BE2C (cell line): ENCODE measurements around the gene LRRC43.

Experiments
- DNase-seq: peaks from one replicate; pipeline ENCODE4 v3.0.0-alpha.2; 2020
- H3K27me3 ChIP-seq: fragments of 250-450 bp; sonication (Bioruptor Pico); 2 replicates; pipeline ENCODE4 v1.5.1; 2020; ENCODE audit warnings: mild to moderate bottlenecking
- H3K36me3 ChIP-seq: fragments of 250-450 bp; sonication (Bioruptor Pico); 2 replicates; pipeline ENCODE4 v1.5.1; 2020; ENCODE audit warnings: mild to moderate bottlenecking
- H3K4me1 ChIP-seq: fragments of 250-450 bp; sonication (Bioruptor Pico); 2 replicates; pipeline ENCODE4 v1.5.1; 2020
- H3K4me3 ChIP-seq: 2 replicates; pipeline ENCODE4 v1.5.1; 2011; ENCODE audit warnings: low read depth, low read length
- H3K9me3 ChIP-seq: fragments of 250-450 bp; sonication (Bioruptor Pico); 2 replicates; pipeline ENCODE4 v1.5.1; 2020
- CTCF ChIP-seq: IDR thresholded peaks from 2 replicates; pipeline ENCODE4 v1.5.1; 2012; ENCODE audit warnings: mild to moderate bottlenecking, low read depth, low read length

LRRC43 gene

GRCh38 chr12:122148657-122149056, 34.3 kb upstream of the LRRC43 start:
- Histone ChIP-seq H3K27me3 (no peaks in the 10 kb centered on the region), H3K36me3 (peaks cover 3% of the 10 kb centered on the region), H3K4me3 (no peak overlapping the region), H3K4me1 (peaks cover 8% of the 10 kb centered on the region), H3K9me3 (no peaks in the 10 kb centered on the region)
- no peak for TF ChIP-seq CTCF
- no peak for DNase-seq

GRCh38 chr12:122150127-122150681, 32.7 kb upstream of the LRRC43 start:
- Histone ChIP-seq H3K36me3 (no peaks in the 10 kb centered on the region), H3K9me3 (no peaks in the 10 kb centered on the region), H3K27me3 (no peaks in the 10 kb centered on the region), H3K4me3 (no peak overlapping the region), H3K4me1 (peaks cover 8% of the 10 kb centered on the region)
- TF ChIP-seq CTCF = no peak
- no peak for DNase-seq

- Histone ChIP-seq H3K4me1 (peaks cover 8% of the 10 kb centered on the region), H3K4me3 (no peak overlapping the region), H3K27me3 (no peaks in the 10 kb centered on the region), H3K36me3 (no peaks in the 10 kb centered on the region), H3K9me3 (no peaks in the 10 kb centered on the region)
- DNase-seq = no peak
- no peak for TF ChIP-seq CTCF
These were observed 30.2 kb upstream of the LRRC43 start for GRCh38 chr12:122152754-122153153.

DNA sequence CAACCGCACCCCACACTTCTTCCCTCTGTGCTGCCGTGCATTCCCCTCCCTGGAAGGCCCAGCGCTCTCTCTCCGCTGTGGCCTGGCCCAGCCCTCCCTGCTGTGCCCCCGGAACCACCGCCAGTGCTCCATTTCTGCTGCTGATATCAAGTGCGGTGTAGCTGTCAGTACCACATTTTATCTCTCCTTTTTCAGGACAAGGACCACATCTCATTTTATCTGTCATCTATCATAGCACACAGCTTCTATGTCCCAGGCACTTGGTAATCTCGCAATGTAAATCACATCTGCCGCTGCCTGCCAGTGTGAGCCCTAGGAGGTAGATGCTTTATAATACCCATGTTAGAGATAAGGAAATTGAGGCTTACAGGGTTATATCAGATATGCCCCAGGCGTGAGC, 27.2 kb upstream of the LRRC43 start:
- Histone ChIP-seq H3K9me3 (no peaks in the 10 kb centered on the region), H3K36me3 (no peaks in the 10 kb centered on the region), H3K27me3 (no peaks in the 10 kb centered on the region), H3K4me1 (no peaks in the 10 kb centered on the region; the same call in 1 of the 2 replicates), H3K4me3 (no peak overlapping the region)
- DNase-seq = no peak
- no peak for TF ChIP-seq CTCF

DNA sequence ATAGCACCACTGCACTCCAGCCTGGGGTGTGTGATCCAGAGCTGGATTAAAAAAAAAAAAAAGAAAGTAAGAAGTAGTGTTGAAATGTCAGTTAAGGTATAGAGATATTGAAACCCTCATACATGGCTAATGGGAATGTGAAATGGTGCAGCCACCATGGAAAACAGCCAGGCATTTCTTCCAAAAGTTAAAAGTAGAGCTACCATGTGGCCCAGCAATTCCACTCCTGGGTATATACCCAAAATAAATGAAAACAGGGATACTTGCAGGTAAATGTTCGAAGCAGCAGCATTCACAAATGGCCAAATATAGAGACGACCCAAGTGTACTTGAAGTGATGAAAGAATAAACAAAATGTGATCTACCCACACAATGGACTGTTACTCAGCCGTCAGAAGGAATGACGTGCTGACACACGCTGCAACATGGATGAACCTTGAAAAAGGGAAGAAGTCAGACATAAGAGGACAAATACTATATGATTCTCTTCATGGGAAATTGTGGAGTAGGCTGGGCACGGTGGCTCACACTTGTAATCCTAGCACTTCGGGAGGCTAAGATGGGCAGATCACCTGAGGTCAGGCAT, 24.1 kb upstream of the LRRC43 start:
- Histone ChIP-seq H3K9me3 (no peaks in the 10 kb centered on the region), H3K36me3 (no peaks in the 10 kb centered on the region), H3K4me1 (no peaks in the 10 kb centered on the region), H3K4me3 (no peak overlapping the region), H3K27me3 (no peaks in the 10 kb centered on the region)
- no peak for DNase-seq
- TF ChIP-seq CTCF = no peak

- TF ChIP-seq CTCF = no peak
- no peaks in the 10 kb centered on the region for H3K27me3 ChIP-seq
- no peak overlapping the region for H3K4me3 ChIP-seq
- no peaks in the 10 kb centered on the region for H3K36me3 ChIP-seq
- H3K9me3 ChIP-seq = no peaks in the 10 kb centered on the region
- no peak for DNase-seq
- no peaks in the 10 kb centered on the region for H3K4me1 ChIP-seq
These were observed 23.0 kb upstream of the LRRC43 start for GRCh38 chr12:122159882-122160281.
